ENCODE results near the gene POP4. TPM values are rescaled to one million over a fixed set of nuclear protein-coding genes. Genes with fewer than 3 reads are reported as not detected.

Gene POP4
- total and polyA plus RNA-seq, 2 of the 4 experiments (the other 2 are of a cell fraction), result 65.1 to 87.2 TPM

DNA sequence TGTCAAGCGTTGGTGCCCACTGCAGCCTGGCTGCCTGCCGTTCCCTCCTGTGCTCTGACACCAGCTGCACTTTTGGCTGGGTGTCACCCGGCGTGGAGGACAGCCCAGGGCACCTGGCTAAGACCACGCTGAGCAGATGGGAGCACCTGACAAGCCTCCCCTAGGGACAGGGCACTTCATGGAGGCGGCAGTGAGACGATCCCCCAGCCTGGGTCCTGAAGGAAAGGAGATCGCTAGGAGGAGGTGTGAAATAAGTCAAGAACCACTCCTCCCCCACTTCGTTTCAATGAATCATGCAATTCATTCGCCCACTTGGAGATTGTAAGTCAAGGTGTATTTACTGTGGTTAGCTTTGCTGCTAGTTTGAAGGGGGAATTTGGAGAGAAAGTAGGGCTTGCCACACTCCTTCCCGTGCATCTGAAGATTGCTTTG lies 41.5 kb upstream of the POP4 start:
- no peak for TF ChIP-seq CEBPB (IDR thresholded peaks at IDR 0.05; ENCODE audit: low read depth, low read length)
- TF ChIP-seq POLR2A (IDR thresholded peaks at IDR 0.05; ENCODE audit: low read depth, low read length), result no peak
- no peak for TF ChIP-seq MXI1 (IDR thresholded peaks at IDR 0.05; ENCODE audit: borderline replicate concordance, low read depth, low read length)
- no peak for TF ChIP-seq MAZ (IDR thresholded peaks at IDR 0.05; ENCODE audit: borderline replicate concordance, low read depth, low read length)
- no peak for TF ChIP-seq CHD1 (IDR thresholded peaks at IDR 0.05; ENCODE audit: low read depth, low read length)
- TF ChIP-seq RCOR1 (IDR thresholded peaks at IDR 0.05; ENCODE audit: insufficient replicate concordance, low read length), result no peak
- TF ChIP-seq, protein P1, sequence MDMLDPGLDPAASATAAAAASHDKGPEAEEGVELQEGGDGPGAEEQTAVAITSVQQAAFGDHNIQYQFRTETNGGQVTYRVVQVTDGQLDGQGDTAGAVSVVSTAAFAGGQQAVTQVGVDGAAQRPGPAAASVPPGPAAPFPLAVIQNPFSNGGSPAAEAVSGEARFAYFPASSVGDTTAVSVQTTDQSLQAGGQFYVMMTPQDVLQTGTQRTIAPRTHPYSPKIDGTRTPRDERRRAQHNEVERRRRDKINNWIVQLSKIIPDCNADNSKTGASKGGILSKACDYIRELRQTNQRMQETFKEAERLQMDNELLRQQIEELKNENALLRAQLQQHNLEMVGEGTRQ (IDR thresholded peaks at IDR 0.05; ENCODE audit: low read depth, low read length), result no peak
- no peak for TF ChIP-seq RFX5 (IDR thresholded peaks at IDR 0.05; ENCODE audit: low read depth, low read length)
- no peak for TF ChIP-seq BHLHE40 (IDR thresholded peaks at IDR 0.05; ENCODE audit: low read depth, low read length)
- TF ChIP-seq NFE2L2 (IDR thresholded peaks at IDR 0.05; ENCODE audit: low read depth, low read length), result no peak
- no peak for TF ChIP-seq SMC3 (IDR thresholded peaks at IDR 0.05; ENCODE audit: low read depth, low read length)
- no peak for TF ChIP-seq MAFK (IDR thresholded peaks at IDR 0.05; ENCODE audit: low read depth, low read length)
- no peak for TF ChIP-seq FOS (IDR thresholded peaks at IDR 0.05; ENCODE audit: low read depth, low read length)
- TF ChIP-seq RAD21 (IDR thresholded peaks at IDR 0.05; ENCODE audit: low read length), result no peak
- TF ChIP-seq, protein P2, sequence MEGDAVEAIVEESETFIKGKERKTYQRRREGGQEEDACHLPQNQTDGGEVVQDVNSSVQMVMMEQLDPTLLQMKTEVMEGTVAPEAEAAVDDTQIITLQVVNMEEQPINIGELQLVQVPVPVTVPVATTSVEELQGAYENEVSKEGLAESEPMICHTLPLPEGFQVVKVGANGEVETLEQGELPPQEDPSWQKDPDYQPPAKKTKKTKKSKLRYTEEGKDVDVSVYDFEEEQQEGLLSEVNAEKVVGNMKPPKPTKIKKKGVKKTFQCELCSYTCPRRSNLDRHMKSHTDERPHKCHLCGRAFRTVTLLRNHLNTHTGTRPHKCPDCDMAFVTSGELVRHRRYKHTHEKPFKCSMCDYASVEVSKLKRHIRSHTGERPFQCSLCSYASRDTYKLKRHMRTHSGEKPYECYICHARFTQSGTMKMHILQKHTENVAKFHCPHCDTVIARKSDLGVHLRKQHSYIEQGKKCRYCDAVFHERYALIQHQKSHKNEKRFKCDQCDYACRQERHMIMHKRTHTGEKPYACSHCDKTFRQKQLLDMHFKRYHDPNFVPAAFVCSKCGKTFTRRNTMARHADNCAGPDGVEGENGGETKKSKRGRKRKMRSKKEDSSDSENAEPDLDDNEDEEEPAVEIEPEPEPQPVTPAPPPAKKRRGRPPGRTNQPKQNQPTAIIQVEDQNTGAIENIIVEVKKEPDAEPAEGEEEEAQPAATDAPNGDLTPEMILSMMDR (conservative IDR thresholded peaks at IDR 0.05; ENCODE audit: low read depth, low read length), result no peak
- TF ChIP-seq, protein P3, sequence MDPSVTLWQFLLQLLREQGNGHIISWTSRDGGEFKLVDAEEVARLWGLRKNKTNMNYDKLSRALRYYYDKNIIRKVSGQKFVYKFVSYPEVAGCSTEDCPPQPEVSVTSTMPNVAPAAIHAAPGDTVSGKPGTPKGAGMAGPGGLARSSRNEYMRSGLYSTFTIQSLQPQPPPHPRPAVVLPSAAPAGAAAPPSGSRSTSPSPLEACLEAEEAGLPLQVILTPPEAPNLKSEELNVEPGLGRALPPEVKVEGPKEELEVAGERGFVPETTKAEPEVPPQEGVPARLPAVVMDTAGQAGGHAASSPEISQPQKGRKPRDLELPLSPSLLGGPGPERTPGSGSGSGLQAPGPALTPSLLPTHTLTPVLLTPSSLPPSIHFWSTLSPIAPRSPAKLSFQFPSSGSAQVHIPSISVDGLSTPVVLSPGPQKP (IDR thresholded peaks at IDR 0.05; ENCODE audit: borderline replicate concordance, low read depth, low read length), result no peak
- Histone ChIP-seq H4K20me1 (ENCODE audit: insufficient read depth, low read length) (no peaks in the 10 kb centered on the region), H2AK9ac (replicated peaks; ENCODE audit: low read depth, low read length, poor library complexity) (no peak overlapping the region), H2AK5ac (ENCODE audit: low read depth, low read length) (no peak overlapping the region), H3K4ac (ENCODE audit: low read depth, low read length) (no peak overlapping the region), H3K36me3 (ENCODE audit: control insufficient read depth, insufficient read depth, low read length) (no peaks in the 10 kb centered on the region), H2BK20ac (ENCODE audit: low read depth, low read length) (no peak overlapping the region), H4K91ac (ENCODE audit: insufficient read depth, low read depth, low read length) (no peak overlapping the region), H3K27ac (ENCODE audit: insufficient read depth, low read length) (no peak overlapping the region), H3K9me1 (ENCODE audit: insufficient read depth, low read length) (no peaks in the 10 kb centered on the region), H4K5ac (ENCODE audit: low read depth, low read length) (no peak overlapping the region), H3K23ac (ENCODE audit: low read depth, low read length) (no peak overlapping the region), H3K14ac (replicated peaks; ENCODE audit: low read depth, low read length) (no peak overlapping the region), H2BK5ac (ENCODE audit: low read depth, low read length, poor library complexity, severe bottlenecking) (no peak overlapping the region), H3K4me2 (ENCODE audit: low read depth, low read length) (no peak overlapping the region), H3K9me3 (ENCODE audit: control insufficient read depth, insufficient read depth, low read length) (0 out of 2 replicates have a peak, but pooled peaks cover 1% of the 10 kb centered on the region), H2AFZ (replicated peaks; ENCODE audit: low read length, poor library complexity) (no peak overlapping the region), H3K4me1 (ENCODE audit: control insufficient read depth, insufficient read depth, low read length) (no peaks in the 10 kb centered on the region), H2BK120ac (ENCODE audit: low read depth, low read length) (no peak overlapping the region), H3K27me3 (ENCODE audit: control insufficient read depth, insufficient read depth, low read length) (no peaks in the 10 kb centered on the region), H3K4me3 (ENCODE audit: insufficient read depth, low read depth, low read length) (no peak overlapping the region), H4K8ac (ENCODE audit: low read depth in 2 of 2, low read length in 2 of 2) (no peak overlapping the region), H3K9ac (ENCODE audit: low read depth, low read length) (no peak overlapping the region), H3K79me1 (ENCODE audit: low read depth in 1 of 2, low read length in 2 of 2) (no peaks in the 10 kb centered on the region), H3K18ac (ENCODE audit: low read depth, low read length) (no peak overlapping the region), H3K56ac (ENCODE audit: extremely low read depth, insufficient read depth, low read length) (no peak overlapping the region), H2BK15ac (ENCODE audit: low read depth, low read length) (no peak overlapping the region)
- no CpG with 5 or more reads among the region's 11 CpGs for WGBS, 2 experiments (ENCODE audit: extremely low coverage in 2 of 2, insufficient read length in 1 of 2)
- intact Hi-C loops (cut with micrococcal nuclease), result no loop called here
- ChIA-PET POLR2A (ENCODE audit: unreplicated experiment) (no interaction called here), CTCF (no interaction called here)
- BruUV-seq (replicated peaks), result no TSS peak
- in situ Hi-C loops (cut with MboI; ENCODE audit: low sequenced_read_pairs), result no loop called here
- dilution Hi-C loops (cut with HindIII; ENCODE audit: low sequenced_read_pairs, unreplicated experiment), result no loop called here
- ATAC-seq (ENCODE audit: low read depth) (no peak), DNase-seq (no peak)
